Kidney (tissue), 14 donors: ENCODE results near the gene PRR5L. TPM values are rescaled to one million over a fixed set of nuclear protein-coding genes. Genes with fewer than 3 reads are reported as not detected.

Experiments
- DNase-seq, 5 donors: peaks; one replicate each; pipeline ENCODE4 v3.0.0-alpha.2; 2013 to 2020
- FAIRE-seq: peaks from 2 replicates; lab custom pipeline; 2012; peaks lifted over from hg19 to GRCh38; lab: Jason Lieb, UNC
- H3K27ac ChIP-seq, 2 donors: one replicate each; pipeline ENCODE4 v1.7.0; 2013; ENCODE audit warnings: low read depth in 2 of 2, low read length in 2 of 2, inconsistent platforms in 1 of 2
- H3K27me3 ChIP-seq: one replicate; pipeline ENCODE4 v1.7.1; 2013; ENCODE audit warnings: low read length, inconsistent platforms; ENCODE audit not compliant: control insufficient read depth, insufficient read depth
- H3K36me3 ChIP-seq, 3 donors: one replicate each; pipeline versions ENCODE4 v1.7.0 to v1.7.1; 2013; ENCODE audit warnings: low read length in 3 of 3, control low read depth in 1 of 3, inconsistent platforms in 1 of 3; ENCODE audit not compliant: insufficient read depth in 3 of 3, control insufficient read depth in 2 of 3
- H3K4me1 ChIP-seq, 3 donors: one replicate each; pipeline versions ENCODE4 v1.7.0 to v1.7.1; 2013; ENCODE audit warnings: low read length in 3 of 3, inconsistent platforms in 1 of 3, low read depth in 1 of 3; ENCODE audit not compliant: control insufficient read depth in 2 of 3, insufficient read depth in 2 of 3
- H3K4me3 ChIP-seq, 3 donors: one replicate each; pipeline versions ENCODE4 v1.7.0 to v1.8.1; 2013; ENCODE audit warnings: low read length in 3 of 3, control low read depth in 1 of 3, inconsistent platforms in 1 of 3
- H3K9ac ChIP-seq, 3 donors: one replicate each; pipeline versions ENCODE4 v1.7.0 to v1.7.1; 2013; ENCODE audit warnings: low read length in 3 of 3, control low read depth in 1 of 3, inconsistent platforms in 1 of 3
- H3K9me3 ChIP-seq, 3 donors: one replicate each; pipeline versions ENCODE4 v1.7.0 to v1.7.1; 2013; ENCODE audit warnings: low read length in 3 of 3, control low read depth in 1 of 3, inconsistent platforms in 1 of 3; ENCODE audit not compliant: control insufficient read depth in 2 of 3, insufficient read depth in 1 of 3
- CTCF ChIP-seq: IDR thresholded peaks from 3 replicates; pipeline ENCODE4 v1.5.1; 2012; ENCODE audit warnings: mild to moderate bottlenecking, moderate library complexity, borderline replicate concordance; ENCODE audit not compliant: insufficient read depth; ENCODE audit errors: extremely low read depth
- intact Hi-C: fragments of 100-400 bp; cut with DNase I; formaldehyde crosslinking; loops from one replicate; pipeline ENCODE4 v1.11.1; 2022
- polyA plus RNA-seq: library from polyadenylated mRNA; stranded (reverse); fragments of 350-450 nt; fragmentation: Illumina TruSeq; extraction: RNeasy Lipid Tissue Mini Kit (QIAGEN cat#74804); gene quantifications from one replicate; pipeline ENCODE4 v1.2.3, GENCODE V29; 2014; ENCODE audit warnings: low read depth, low replicate concordance; ENCODE audit not compliant: insufficient read depth
- total RNA-seq: library from RNA; stranded (reverse); fragmentation: NEBNext Ultra II Directional; extraction: Animal tissue kit (Norgen Biotek cat#: 25700); gene quantifications from one replicate; pipeline ENCODE4 v1.2.1, GENCODE V29; 2021
- donor health status: control.
- donor health status: control.
- donor health status: control.
- donor health status: control.
- donor health status: control.
- donor health status: DM: yes; HTN: yes; CAD: no.
- donor health status: Normal renal cell carcinoma (clear cell type).

PRR5L gene
- total and polyA plus RNA-seq, 2 donors from 2014 or later = 6.3 to 17.5 TPM

GRCh38 chr11:36309779-36310178 is 13.7 kb downstream of the PRR5L start:
- intact Hi-C loops = no loop called here
- no peak overlapping the region for H3K4me3 ChIP-seq
- no peaks in the 10 kb centered on the region for H3K27me3 ChIP-seq
- FAIRE-seq (no peak), DNase-seq (no peak)
- H3K36me3 ChIP-seq = no peaks in the 10 kb centered on the region
- no peak overlapping the region for H3K27ac ChIP-seq
- H3K4me1 ChIP-seq = peaks cover 0 to 9% (median 0%) of the 10 kb centered on the region in 3 donors
- TF ChIP-seq CTCF = no peak
- H3K9me3 ChIP-seq = no peaks in the 10 kb centered on the region
- H3K9ac ChIP-seq = no peak overlapping the region

GRCh38 chr11:36311926-36312595 is 16.0 kb downstream of the PRR5L start:
- no peak for DNase-seq
- H3K4me3 ChIP-seq = no peak overlapping the region
- no peaks in the 10 kb centered on the region for H3K9me3 ChIP-seq
- TF ChIP-seq CTCF = no peak
- H3K36me3 ChIP-seq = no peaks in the 10 kb centered on the region
- intact Hi-C loops = no loop called here
- no peak overlapping the region for H3K9ac ChIP-seq
- no peak overlapping the region for H3K27ac ChIP-seq
- H3K4me1 ChIP-seq = peaks cover 0 to 10% (median 0%) of the 10 kb centered on the region in 3 donors
- FAIRE-seq = no peak
- H3K27me3 ChIP-seq = no peaks in the 10 kb centered on the region

GRCh38 chr11:36312611-36313472 is 16.8 kb downstream of the PRR5L start:
- Histone ChIP-seq H3K9ac (no peak overlapping the region), H3K4me3 (no peak overlapping the region), H3K36me3 (no peaks in the 10 kb centered on the region), H3K27me3 (no peaks in the 10 kb centered on the region), H3K27ac (no peak overlapping the region), H3K4me1 (peaks cover 0 to 10% (median 0%) of the 10 kb centered on the region in 3 donors), H3K9me3 (no peaks in the 10 kb centered on the region)
- no peak for FAIRE-seq
- intact Hi-C loops = no loop called here
- no peak for TF ChIP-seq CTCF
- DNase-seq = no peak
